Suprapubic skin (tissue), 4 donors: Measurements from ENCODE around the gene PDZD8. TPM values are rescaled to one million over a fixed set of nuclear protein-coding genes. Genes with fewer than 3 reads are reported as not detected.
"Not testable (repeated sequence)": the region's sequence is repeated elsewhere in the genome, so short reads cannot be mapped to it uniquely, and the experiment has no call there.

ENCODE experiments used
- DNase-seq, 2 donors: peaks; one replicate each; pipeline ENCODE4 v3.0.0-alpha.2; 2019; ENCODE audit warnings: low spot score in 2 of 2
- H3K27ac ChIP-seq: fragments of 200-600 bp; sonication (generic); one replicate; pipeline ENCODE4 v1.5.1; 2019
- H3K27me3 ChIP-seq: fragments of 200-600 bp; sonication (generic); one replicate; pipeline ENCODE4 v1.5.1; 2019
- H3K36me3 ChIP-seq: fragments of 200-600 bp; sonication (generic); one replicate; pipeline ENCODE4 v1.5.1; 2019
- H3K4me1 ChIP-seq: fragments of 200-600 bp; sonication (generic); one replicate; pipeline ENCODE4 v1.5.1; 2019
- H3K4me3 ChIP-seq: fragments of 200-600 bp; sonication (generic); one replicate; pipeline ENCODE4 v1.5.1; 2019; ENCODE audit warnings: mild to moderate bottlenecking
- H3K9me3 ChIP-seq: fragments of 200-600 bp; sonication (generic); one replicate; pipeline ENCODE4 v1.5.1; 2019
- EP300 ChIP-seq: sonication (generic); formaldehyde crosslinking; IDR thresholded peaks from one replicate; pipeline ENCODE4 v1.6.1; 2017; ENCODE audit warnings: antibody characterized with exemption
- POLR2A ChIP-seq, 2 donors: fragments of 450-650 bp; IDR thresholded peaks; one replicate each; pipeline ENCODE4 v1.6.1; 2017; ENCODE audit warnings: antibody characterized with exemption in 2 of 2, mild to moderate bottlenecking in 2 of 2, moderate library complexity in 2 of 2
- POLR2AphosphoS5 ChIP-seq, 3 donors: sonication (generic); formaldehyde crosslinking; IDR thresholded peaks; one replicate each; pipeline ENCODE4 v1.6.1; 2017; ENCODE audit warnings: antibody characterized with exemption in 3 of 3
- WGBS: methylation state at CpG from one replicate; pipeline ENCODE4 v1.1.5; 2018; 5-methylcytosine and 5-hydroxymethylcytosine counted together
- total RNA-seq, 4 donors: library from RNA; depleted of rRNA; stranded (reverse); fragments of >200 nt; gene quantifications; one replicate each; pipeline ENCODE4 v1.1.0, GENCODE V29; 2016
- TF ChIP-seq, protein P1 (sequence below), 2 donors: fragments of 200-600 bp in 1 of 2; fragments of 450-650 bp in 1 of 2; sonication (generic) in 1 of 2; IDR thresholded peaks; one replicate each; pipeline ENCODE4 v1.5.1; 2016 to 2019; ENCODE audit warnings: antibody characterized with exemption in 2 of 2, mild to moderate bottlenecking in 1 of 2, moderate library complexity in 1 of 2

PDZD8 gene
- total RNA-seq, 4 donors from 2014 or later: 23.7 to 46.2 (median 36.4) TPM

DNA sequence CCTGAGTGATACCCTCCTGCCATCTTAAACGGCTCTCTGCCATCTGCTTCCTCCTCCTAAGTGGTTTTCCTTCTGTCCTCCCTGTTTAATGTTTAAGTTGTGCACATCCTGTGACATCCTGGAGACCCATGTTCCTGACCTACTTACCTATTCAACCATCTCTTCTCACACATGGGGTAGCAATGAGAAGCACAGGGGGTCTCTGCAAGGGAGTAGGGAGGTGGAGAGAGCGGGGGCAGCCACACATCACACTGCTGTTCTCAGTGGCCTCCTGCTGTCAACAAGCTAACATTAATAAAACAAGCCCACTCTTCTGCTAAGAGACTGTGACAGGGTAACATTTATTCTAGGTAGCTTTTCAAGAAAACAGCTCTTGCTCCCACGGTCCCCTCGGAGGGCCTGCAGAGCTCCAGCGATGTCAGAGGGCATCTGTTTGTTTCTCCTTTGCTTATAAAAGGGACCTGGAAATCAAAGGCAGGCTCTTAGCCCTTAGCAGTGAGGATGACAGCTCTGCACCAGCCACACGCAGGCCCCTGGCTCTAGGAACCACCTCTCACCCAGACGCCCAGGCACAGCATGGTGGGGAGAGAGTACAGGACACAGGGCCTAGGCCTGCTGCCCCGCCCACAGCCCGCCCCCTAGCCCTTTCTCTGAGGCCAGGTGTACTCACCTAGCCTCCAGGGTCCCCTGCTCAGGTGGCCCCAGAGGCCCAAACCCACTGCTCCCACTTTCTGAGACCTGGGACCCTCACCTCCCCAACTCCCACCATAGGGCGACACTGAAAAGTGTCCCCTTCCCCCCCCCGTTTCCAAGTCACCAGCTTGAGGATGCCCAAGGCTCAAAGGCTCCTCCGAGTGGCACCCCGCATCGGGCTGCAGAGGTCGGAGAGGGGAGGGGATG is 135.3 kb downstream of the PDZD8 start:
- TF ChIP-seq POLR2AphosphoS5 (IDR thresholded peaks at IDR 0.05): no peak
- TF ChIP-seq POLR2A (IDR thresholded peaks at IDR 0.05): no peak
- TF ChIP-seq, protein P1, sequence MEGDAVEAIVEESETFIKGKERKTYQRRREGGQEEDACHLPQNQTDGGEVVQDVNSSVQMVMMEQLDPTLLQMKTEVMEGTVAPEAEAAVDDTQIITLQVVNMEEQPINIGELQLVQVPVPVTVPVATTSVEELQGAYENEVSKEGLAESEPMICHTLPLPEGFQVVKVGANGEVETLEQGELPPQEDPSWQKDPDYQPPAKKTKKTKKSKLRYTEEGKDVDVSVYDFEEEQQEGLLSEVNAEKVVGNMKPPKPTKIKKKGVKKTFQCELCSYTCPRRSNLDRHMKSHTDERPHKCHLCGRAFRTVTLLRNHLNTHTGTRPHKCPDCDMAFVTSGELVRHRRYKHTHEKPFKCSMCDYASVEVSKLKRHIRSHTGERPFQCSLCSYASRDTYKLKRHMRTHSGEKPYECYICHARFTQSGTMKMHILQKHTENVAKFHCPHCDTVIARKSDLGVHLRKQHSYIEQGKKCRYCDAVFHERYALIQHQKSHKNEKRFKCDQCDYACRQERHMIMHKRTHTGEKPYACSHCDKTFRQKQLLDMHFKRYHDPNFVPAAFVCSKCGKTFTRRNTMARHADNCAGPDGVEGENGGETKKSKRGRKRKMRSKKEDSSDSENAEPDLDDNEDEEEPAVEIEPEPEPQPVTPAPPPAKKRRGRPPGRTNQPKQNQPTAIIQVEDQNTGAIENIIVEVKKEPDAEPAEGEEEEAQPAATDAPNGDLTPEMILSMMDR (IDR thresholded peaks at IDR 0.05): no peak
- no peak for TF ChIP-seq EP300
- no peak for DNase-seq

GRCh38 chr10:117239051-117239450 is 136.2 kb downstream of the PDZD8 start:
- peaks cover 61% of the 10 kb centered on the region for H3K27me3 ChIP-seq
- no peak for TF ChIP-seq EP300
- no peak for TF ChIP-seq POLR2AphosphoS5 (IDR thresholded peaks at IDR 0.05)
- TF ChIP-seq POLR2A (IDR thresholded peaks at IDR 0.05): no peak
- TF ChIP-seq, protein P1 (IDR thresholded peaks at IDR 0.05): no peak
- WGBS: 84% methylated on average over 8 of the region's 8 CpGs
- no peaks in the 10 kb centered on the region for H3K36me3 ChIP-seq
- H3K9me3 ChIP-seq: no peaks in the 10 kb centered on the region
- DNase-seq: no peak
- H3K4me1 ChIP-seq: peaks cover 12% of the 10 kb centered on the region
- no peak overlapping the region for H3K27ac ChIP-seq
- H3K4me3 ChIP-seq: no peak overlapping the region

More for the DNA sequence above, 135.3 kb downstream of the PDZD8 start:
- no peak overlapping the region for H3K27ac ChIP-seq
- H3K4me3 ChIP-seq: peak overlapping the region; percentile 36
- peaks cover 12% of the 10 kb centered on the region for H3K4me1 ChIP-seq
- no peaks in the 10 kb centered on the region for H3K9me3 ChIP-seq
- WGBS: 64% methylated on average over 10 of the region's 15 CpGs
- no peaks in the 10 kb centered on the region for H3K36me3 ChIP-seq
- peaks cover 69% of the 10 kb centered on the region for H3K27me3 ChIP-seq

DNA sequence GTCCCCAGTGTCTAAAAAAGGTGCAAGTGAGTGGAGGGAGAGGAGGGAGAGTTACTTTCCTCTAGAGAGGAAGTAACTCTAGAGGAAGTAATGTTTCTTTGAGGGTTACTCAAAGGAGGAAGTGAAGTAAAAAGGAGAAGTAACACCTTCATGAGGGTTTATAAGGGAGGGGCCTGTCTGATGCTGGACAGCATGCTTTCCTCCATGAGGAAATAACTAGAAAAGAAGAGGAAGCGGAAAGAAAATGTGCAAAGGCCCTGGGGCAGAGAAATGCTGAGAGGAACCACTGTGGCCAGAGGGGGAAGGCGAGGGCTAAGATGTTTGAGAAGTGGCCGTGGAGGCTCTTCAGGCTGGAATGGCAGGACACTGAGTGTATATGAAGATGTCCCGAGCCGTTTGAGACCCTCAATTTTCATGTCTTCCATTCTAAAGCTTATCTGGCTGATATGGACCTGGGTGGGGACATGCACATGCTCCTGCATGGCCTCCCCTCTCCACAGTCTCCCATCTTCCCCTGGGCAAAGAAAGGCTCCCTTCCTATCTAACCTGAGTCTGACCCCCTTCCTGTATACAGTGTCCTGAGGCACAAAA is 137.7 kb downstream of the PDZD8 start:
- Histone ChIP-seq H3K27ac (no peak overlapping the region), H3K36me3 (no peaks in the 10 kb centered on the region), H3K4me1 (peaks cover 12% of the 10 kb centered on the region), H3K27me3 (peaks cover 47% of the 10 kb centered on the region), H3K4me3 (no peak overlapping the region), H3K9me3 (no peaks in the 10 kb centered on the region)
- no peak for DNase-seq
- WGBS: 89% methylated on average over 5 of the region's 5 CpGs
- TF ChIP-seq POLR2A (IDR thresholded peaks at IDR 0.05): no peak
- TF ChIP-seq POLR2AphosphoS5 (IDR thresholded peaks at IDR 0.05): no peak
- TF ChIP-seq EP300: no peak
- TF ChIP-seq, protein P1 (IDR thresholded peaks at IDR 0.05): no peak

DNA sequence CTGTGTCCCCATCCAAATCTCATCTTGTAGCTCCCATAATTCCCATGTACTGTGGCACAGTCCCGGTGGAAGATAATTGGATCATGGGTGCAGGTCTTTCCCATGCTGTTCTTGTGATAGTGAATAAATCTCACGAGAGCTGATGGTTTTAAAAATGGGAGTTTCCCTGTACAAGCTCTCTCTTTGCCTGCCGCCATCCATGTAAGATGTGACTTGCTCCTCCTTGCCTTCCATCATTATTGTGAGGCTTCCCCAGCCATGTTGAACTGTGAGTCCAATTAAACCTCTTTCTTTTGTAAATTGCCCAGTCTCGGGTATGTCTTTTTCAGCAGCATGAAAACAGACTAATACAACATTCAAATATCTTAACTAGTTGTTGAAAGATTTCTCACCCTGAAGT is 145.1 kb downstream of the PDZD8 start:
- peaks cover 35% of the 10 kb centered on the region for H3K27me3 ChIP-seq
- not testable (repeated sequence) for H3K36me3 ChIP-seq, H3K4me3 ChIP-seq, H3K27ac ChIP-seq, DNase-seq, H3K9me3 ChIP-seq, H3K4me1 ChIP-seq
- 93% methylated on average over 4 of the region's 4 CpGs for WGBS

DNA sequence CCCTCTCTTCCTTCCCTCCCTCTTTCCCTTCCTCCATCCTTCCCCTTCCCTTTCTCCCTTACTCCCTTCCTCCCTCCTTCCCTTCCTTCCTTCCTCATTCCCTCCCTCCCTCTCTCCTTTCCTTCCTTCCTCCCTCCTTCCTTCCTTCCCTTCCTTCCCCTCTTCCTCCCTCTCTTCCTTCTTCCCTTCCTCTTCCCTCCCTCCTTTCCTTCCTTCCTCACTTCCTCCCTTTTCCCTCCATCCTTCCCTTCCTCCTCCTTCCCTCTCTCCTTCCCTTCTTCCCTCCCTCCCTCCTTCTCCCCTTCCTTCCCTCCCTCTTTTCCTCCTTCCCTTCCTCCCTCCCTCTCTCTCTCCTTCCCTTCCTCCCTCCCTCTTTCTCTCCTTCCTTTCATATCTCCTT is 147.0 kb downstream of the PDZD8 start:
- H3K9me3 ChIP-seq: no peaks in the 10 kb centered on the region
- peaks cover 35% of the 10 kb centered on the region for H3K27me3 ChIP-seq
- DNase-seq: no peak
- no peak overlapping the region for H3K27ac ChIP-seq
- H3K4me1 ChIP-seq: no peaks in the 10 kb centered on the region
- TF ChIP-seq, protein P1 (IDR thresholded peaks at IDR 0.05): no peak
- TF ChIP-seq POLR2AphosphoS5 (IDR thresholded peaks at IDR 0.05) (no peak), EP300 (no peak), POLR2A (IDR thresholded peaks at IDR 0.05) (no peak)
- no peaks in the 10 kb centered on the region for H3K36me3 ChIP-seq
- no peak overlapping the region for H3K4me3 ChIP-seq

Other genes starting within 250 kb of the PDZD8 start
- not detected for gene VAX1, start 237.2 kb downstream of the PDZD8 start, total RNA-seq
- gene KCNK18, start 178.0 kb downstream of the PDZD8 start, total RNA-seq: not detected
- 10 to 100 TPM in 1 of 4 donors, 1 to 10 TPM in 3; 2.7 to 10.5 (median 5.4) TPM for gene SLC18A2, start 134.3 kb downstream of the PDZD8 start, total RNA-seq
- gene EMX2, start 167.3 kb upstream of the PDZD8 start, total RNA-seq: 1 to 10 TPM; 2.0 to 9.7 (median 2.5) TPM